ENCODE measurements around the gene DAAM1. TPM values are rescaled to one million over a fixed set of nuclear protein-coding genes. Genes with fewer than 3 reads are reported as not detected.

DAAM1 gene
- total RNA-seq, 1 donor from 2014 or later = 64.3 TPM

DNA sequence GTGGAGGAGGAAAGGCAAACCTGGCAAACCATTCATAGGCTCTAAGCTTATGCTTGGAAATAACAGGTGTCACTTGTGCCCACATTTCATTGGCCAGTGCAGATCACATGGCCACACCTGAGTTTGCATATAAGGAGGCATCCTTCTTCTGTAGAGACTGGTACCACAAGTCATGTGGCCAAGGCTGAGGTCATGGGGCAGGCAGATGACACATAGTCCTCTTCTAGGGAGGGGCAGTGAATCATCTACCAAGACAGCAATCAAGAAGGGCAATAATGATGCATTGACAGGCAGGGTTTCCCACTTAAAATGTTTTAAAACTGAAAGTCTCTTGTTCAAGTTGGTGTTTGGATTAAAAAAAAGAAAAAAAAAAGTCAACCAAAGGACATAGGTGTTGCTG is 77.3 kb downstream of the DAAM1 start:
- no peaks in the 10 kb centered on the region for H3K9me3 Mint-ChIP-seq
- H3K4me3 Mint-ChIP-seq = no peak overlapping the region
- no peak for DNase-seq (ENCODE audit: extremely low spot score, unreplicated experiment)
- no peak overlapping the region for H3K27ac Mint-ChIP-seq
- no peaks in the 10 kb centered on the region for H3K27me3 Mint-ChIP-seq
- peaks cover 61% of the 10 kb centered on the region for H3K36me3 Mint-ChIP-seq
- peaks cover 6% of the 10 kb centered on the region for H3K4me1 Mint-ChIP-seq (ENCODE audit: unreplicated experiment)
- TF ChIP-seq, protein P1, sequence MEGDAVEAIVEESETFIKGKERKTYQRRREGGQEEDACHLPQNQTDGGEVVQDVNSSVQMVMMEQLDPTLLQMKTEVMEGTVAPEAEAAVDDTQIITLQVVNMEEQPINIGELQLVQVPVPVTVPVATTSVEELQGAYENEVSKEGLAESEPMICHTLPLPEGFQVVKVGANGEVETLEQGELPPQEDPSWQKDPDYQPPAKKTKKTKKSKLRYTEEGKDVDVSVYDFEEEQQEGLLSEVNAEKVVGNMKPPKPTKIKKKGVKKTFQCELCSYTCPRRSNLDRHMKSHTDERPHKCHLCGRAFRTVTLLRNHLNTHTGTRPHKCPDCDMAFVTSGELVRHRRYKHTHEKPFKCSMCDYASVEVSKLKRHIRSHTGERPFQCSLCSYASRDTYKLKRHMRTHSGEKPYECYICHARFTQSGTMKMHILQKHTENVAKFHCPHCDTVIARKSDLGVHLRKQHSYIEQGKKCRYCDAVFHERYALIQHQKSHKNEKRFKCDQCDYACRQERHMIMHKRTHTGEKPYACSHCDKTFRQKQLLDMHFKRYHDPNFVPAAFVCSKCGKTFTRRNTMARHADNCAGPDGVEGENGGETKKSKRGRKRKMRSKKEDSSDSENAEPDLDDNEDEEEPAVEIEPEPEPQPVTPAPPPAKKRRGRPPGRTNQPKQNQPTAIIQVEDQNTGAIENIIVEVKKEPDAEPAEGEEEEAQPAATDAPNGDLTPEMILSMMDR (conservative IDR thresholded peaks at IDR 0.05) = no peak

DNA sequence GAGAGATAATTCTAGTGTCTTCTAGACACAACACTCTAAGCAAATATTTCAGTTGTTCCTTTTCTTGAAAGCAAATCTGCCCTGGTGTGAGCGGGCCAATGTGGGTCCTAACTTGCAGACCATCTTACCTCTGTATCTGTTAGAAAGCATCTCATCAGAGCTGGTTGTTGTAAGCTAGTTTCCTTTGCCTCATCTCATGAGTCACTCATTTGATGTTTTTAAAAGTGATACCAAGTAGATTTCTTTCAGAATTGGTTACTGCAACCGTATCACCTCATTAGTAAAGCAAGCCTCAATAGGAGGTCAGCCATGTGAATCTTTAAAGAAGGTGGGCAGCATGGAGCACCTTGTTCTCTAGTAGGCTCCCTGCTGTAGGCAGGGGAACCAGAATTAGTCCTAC is 78.6 kb downstream of the DAAM1 start:
- Mint-ChIP-seq H3K4me1 (ENCODE audit: unreplicated experiment) (peaks cover 6% of the 10 kb centered on the region), H3K36me3 (peaks cover 61% of the 10 kb centered on the region), H3K27ac (no peak overlapping the region), H3K9me3 (no peaks in the 10 kb centered on the region), H3K27me3 (no peaks in the 10 kb centered on the region), H3K4me3 (no peak overlapping the region)
- DNase-seq (ENCODE audit: extremely low spot score, unreplicated experiment) = no peak
- TF ChIP-seq, protein P1 (conservative IDR thresholded peaks at IDR 0.05) = no peak

DNA sequence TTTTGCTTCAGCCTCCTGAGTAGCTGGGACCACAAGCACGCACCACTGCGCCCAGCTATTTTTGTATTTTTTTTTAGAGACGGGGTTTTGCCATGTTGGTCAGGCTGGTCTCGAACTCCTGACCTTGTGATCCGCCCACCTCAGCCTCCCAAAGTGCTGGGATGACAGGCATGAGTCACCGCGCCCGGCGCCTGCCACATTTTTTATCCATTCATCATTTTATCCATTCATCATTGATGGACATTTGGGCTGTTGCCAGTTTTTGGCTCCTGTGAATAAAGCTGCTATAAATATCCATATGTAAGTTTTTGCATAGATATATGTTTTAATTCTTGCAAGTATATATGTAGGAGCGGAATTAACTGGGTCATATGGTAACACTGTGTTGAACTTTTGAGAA is 79.5 kb downstream of the DAAM1 start:
- H3K36me3 Mint-ChIP-seq = peaks cover 62% of the 10 kb centered on the region
- TF ChIP-seq, protein P1 (conservative IDR thresholded peaks at IDR 0.05) = no peak
- H3K4me1 Mint-ChIP-seq (ENCODE audit: unreplicated experiment) = peaks cover 1% of the 10 kb centered on the region
- H3K27me3 Mint-ChIP-seq = no peaks in the 10 kb centered on the region
- DNase-seq (ENCODE audit: extremely low spot score, unreplicated experiment) = no peak
- no peaks in the 10 kb centered on the region for H3K9me3 Mint-ChIP-seq
- no peak overlapping the region for H3K4me3 Mint-ChIP-seq
- no peak overlapping the region for H3K27ac Mint-ChIP-seq

DNA sequence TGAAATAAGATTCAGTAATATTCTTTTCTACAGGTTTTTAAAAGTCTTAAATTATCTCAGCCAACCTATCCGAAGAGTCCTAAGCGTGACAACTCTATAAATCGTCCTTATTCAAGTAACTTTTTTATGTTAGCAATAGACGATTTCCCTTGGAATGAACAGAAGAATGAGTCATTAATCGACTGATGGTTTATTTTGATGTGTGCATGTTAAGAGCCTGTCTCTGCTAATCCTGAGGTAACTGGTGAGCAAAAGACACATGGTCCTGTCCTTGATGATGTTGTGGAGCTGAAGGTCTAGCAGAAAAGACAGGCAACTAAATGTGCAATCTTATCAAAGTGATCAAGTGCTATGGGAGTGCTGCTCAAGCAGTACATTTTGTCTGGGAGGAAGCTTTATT is 80.4 kb downstream of the DAAM1 start:
- DNase-seq (ENCODE audit: extremely low spot score, unreplicated experiment) = no peak
- H3K4me1 Mint-ChIP-seq (ENCODE audit: unreplicated experiment) = peaks cover 2% of the 10 kb centered on the region
- no peak overlapping the region for H3K27ac Mint-ChIP-seq
- H3K27me3 Mint-ChIP-seq = no peaks in the 10 kb centered on the region
- peaks cover 55% of the 10 kb centered on the region for H3K36me3 Mint-ChIP-seq
- TF ChIP-seq, protein P1 (conservative IDR thresholded peaks at IDR 0.05) = no peak
- no peaks in the 10 kb centered on the region for H3K9me3 Mint-ChIP-seq
- no peak overlapping the region for H3K4me3 Mint-ChIP-seq

DNA sequence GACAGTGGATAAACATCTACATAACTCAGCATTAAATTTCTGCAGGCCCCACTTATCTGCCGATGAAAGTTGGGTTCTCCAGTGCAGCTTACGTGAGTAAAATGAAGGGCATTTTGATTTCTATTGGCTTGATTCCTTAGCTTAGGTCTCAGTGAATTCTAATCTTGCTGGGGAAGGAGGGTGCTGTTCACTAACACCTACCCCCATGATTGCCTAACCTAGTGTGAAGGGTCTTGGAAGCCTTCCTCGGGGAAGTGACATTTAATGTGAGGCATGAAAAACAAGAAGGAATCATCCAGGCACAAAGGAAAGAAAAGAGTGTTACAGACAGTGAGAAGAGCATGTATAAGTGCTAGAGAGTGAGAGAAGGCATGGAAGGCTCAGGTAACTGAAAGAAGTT is 81.0 kb downstream of the DAAM1 start:
- peaks cover 51% of the 10 kb centered on the region for H3K36me3 Mint-ChIP-seq
- H3K4me1 Mint-ChIP-seq (ENCODE audit: unreplicated experiment) = peaks cover 4% of the 10 kb centered on the region
- no peak for DNase-seq (ENCODE audit: extremely low spot score, unreplicated experiment)
- H3K27me3 Mint-ChIP-seq = no peaks in the 10 kb centered on the region
- no peaks in the 10 kb centered on the region for H3K9me3 Mint-ChIP-seq
- H3K27ac Mint-ChIP-seq = no peak overlapping the region
- TF ChIP-seq, protein P1 (conservative IDR thresholded peaks at IDR 0.05) = no peak
- no peak overlapping the region for H3K4me3 Mint-ChIP-seq

DNA sequence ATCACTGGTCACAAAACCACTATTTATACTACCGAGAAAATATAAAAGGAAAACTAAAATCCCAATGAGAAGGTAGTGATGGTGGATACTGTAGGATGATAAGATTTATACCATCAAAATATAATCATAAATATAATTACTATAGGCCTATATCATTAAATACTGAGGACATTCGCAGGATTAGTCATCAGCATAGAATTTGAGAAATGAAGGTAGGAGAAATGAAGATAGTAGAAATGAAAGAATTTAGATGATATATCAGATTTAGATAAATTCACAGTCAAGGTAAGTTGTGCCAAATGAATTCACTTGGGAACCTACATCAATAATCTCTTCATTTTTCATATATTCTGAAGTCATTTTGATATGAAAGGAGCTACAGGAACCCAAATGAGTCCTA is 82.8 kb downstream of the DAAM1 start:
- Mint-ChIP-seq H3K4me3 (no peak overlapping the region), H3K27ac (no peak overlapping the region)
- DNase-seq (ENCODE audit: extremely low spot score, unreplicated experiment) = no peak

More for the DNA sequence above, 82.8 kb downstream of the DAAM1 start:
- Mint-ChIP-seq H3K9me3 (no peaks in the 10 kb centered on the region), H3K36me3 (peaks cover 42% of the 10 kb centered on the region), H3K4me1 (ENCODE audit: unreplicated experiment) (peaks cover 19% of the 10 kb centered on the region), H3K27me3 (no peaks in the 10 kb centered on the region)
- TF ChIP-seq, protein P1 (conservative IDR thresholded peaks at IDR 0.05) = no peak
